ENCODE measurements around the gene CDK18. TPM values are rescaled to one million over a fixed set of nuclear protein-coding genes. Genes with fewer than 3 reads are reported as not detected.
A peak's percentile ranks its signal among the peaks of the same experiment; 100 is the strongest.

The CDK18 gene
- 9.1 TPM for polyA plus RNA-seq (2013, experiment 1 of 2)
- 8.9 TPM for polyA plus RNA-seq (2013, experiment 2 of 2)

GRCh38 chr1:205504311-205505075 lies at the start of gene CDK18:
Gene CDK18, plus strand, starts transcription at chr1:205504669. Its CDS starts 18,499 bp downstream, at chr1:205523168.
- H3K4me1 ChIP-seq (ENCODE audit: control insufficient read depth, low read depth, low read length) = peaks cover 11% of the 10 kb centered on the region
- H3K79me2 ChIP-seq (ENCODE audit: control insufficient read depth, insufficient read depth, low read length) = peaks cover 4% of the 10 kb centered on the region
- H3K4ac ChIP-seq (ENCODE audit: low read depth, low read length) = peak within 1 kb of the TSS; percentile 38
- no peak within 1 kb of the TSS for H2AK5ac ChIP-seq (ENCODE audit: low read length)
- peak within 1 kb of the TSS; percentile 51 for H3K27ac ChIP-seq (ENCODE audit: low read depth, low read length)
- H3K4me2 ChIP-seq (ENCODE audit: low read length) = peak within 1 kb of the TSS; percentile 38
- H4K8ac ChIP-seq (ENCODE audit: low read depth, low read length) = no peak within 1 kb of the TSS
- no peaks in the 10 kb centered on the region for H3K36me3 ChIP-seq (ENCODE audit: control insufficient read depth, insufficient read depth, low read length)
- H3K4me3 ChIP-seq (ENCODE audit: low read length) = peak within 1 kb of the TSS; percentile 58
- H3K79me1 ChIP-seq (ENCODE audit: low read length) = peaks cover 10% of the 10 kb centered on the region
- peak within 1 kb of the TSS; percentile 6 for H2BK120ac ChIP-seq (ENCODE audit: low read depth, low read length)
- DNase-seq = peak; percentile 90
- no CpG with 5 or more reads among the region's 42 CpGs for whole genome bisulfite sequencing (ENCODE audit: extremely low coverage, insufficient coverage, low lambda C conversion rate)
- no peak within 1 kb of the TSS for H4K5ac ChIP-seq (ENCODE audit: low read length)
- peak within 1 kb of the TSS; percentile 52 for H3K18ac ChIP-seq (ENCODE audit: low read length)
- H3K23ac ChIP-seq (ENCODE audit: low read length) = no peak within 1 kb of the TSS
- H3K27me3 ChIP-seq (ENCODE audit: insufficient read depth, low read length, poor library complexity) = no peaks in the 10 kb centered on the region
- peak within 1 kb of the TSS; percentile 70 for H3K9ac ChIP-seq (ENCODE audit: low read length)
- peak within 1 kb of the TSS; percentile 26 for H2BK5ac ChIP-seq (ENCODE audit: low read length)
- peak within 1 kb of the TSS; percentile 90 for H3K56ac ChIP-seq (ENCODE audit: low read length)
- H2BK15ac ChIP-seq (replicated peaks; ENCODE audit: low read depth) = no peak within 1 kb of the TSS

- H4K8ac ChIP-seq (ENCODE audit: low read depth, low read length) = no peak overlapping the region
- peak overlapping the region; percentile 40 for H2AK5ac ChIP-seq (ENCODE audit: low read length)
- peak overlapping the region; percentile 74 for H3K4me3 ChIP-seq (ENCODE audit: low read length)
- H3K4me2 ChIP-seq (ENCODE audit: low read length) = peak overlapping the region; percentile 81
- peaks cover 5% of the 10 kb centered on the region for H3K79me1 ChIP-seq (ENCODE audit: low read length)
- peak overlapping the region; percentile 79 for H2BK5ac ChIP-seq (ENCODE audit: low read length)
- peak overlapping the region; percentile 18 for H2BK120ac ChIP-seq (ENCODE audit: low read depth, low read length)
- no peak overlapping the region for H4K5ac ChIP-seq (ENCODE audit: low read length)
- peak overlapping the region; percentile 74 for H3K27ac ChIP-seq (ENCODE audit: low read depth, low read length)
- peak overlapping the region; percentile 100 for H3K56ac ChIP-seq (ENCODE audit: low read length)
- H3K36me3 ChIP-seq (ENCODE audit: control insufficient read depth, insufficient read depth, low read length) = no peaks in the 10 kb centered on the region
- H3K4me1 ChIP-seq (ENCODE audit: control insufficient read depth, low read depth, low read length) = peaks cover 24% of the 10 kb centered on the region
- no peak overlapping the region for H3K23ac ChIP-seq (ENCODE audit: low read length)
- peak overlapping the region; percentile 97 for H3K9ac ChIP-seq (ENCODE audit: low read length)
- WGBS (ENCODE audit: extremely low coverage, insufficient coverage, low lambda C conversion rate) = no CpG with 5 or more reads among the region's 6 CpGs
- peak; percentile 84 for DNase-seq
- peaks cover 8% of the 10 kb centered on the region for H3K79me2 ChIP-seq (ENCODE audit: control insufficient read depth, insufficient read depth, low read length)
- no peak overlapping the region for H2BK15ac ChIP-seq (replicated peaks; ENCODE audit: low read depth)
- H3K4ac ChIP-seq (ENCODE audit: low read depth, low read length) = peak overlapping the region; percentile 44
- peak overlapping the region; percentile 54 for H3K18ac ChIP-seq (ENCODE audit: low read length)
- no peaks in the 10 kb centered on the region for H3K27me3 ChIP-seq (ENCODE audit: insufficient read depth, low read length, poor library complexity)
Measured at GRCh38 chr1:205454903-205455335, 49.5 kb upstream of the CDK18 start.

GRCh38 chr1:205455581-205456382 lies 48.7 kb upstream of the CDK18 start, which contains the start of gene BLACAT1:
Gene BLACAT1, minus strand, starts transcription at chr1:205456045.
- Histone ChIP-seq H3K4me3 (ENCODE audit: low read length) (peak within 1 kb of the TSS; percentile 74), H3K36me3 (ENCODE audit: control insufficient read depth, insufficient read depth, low read length) (no peaks in the 10 kb centered on the region), H3K9ac (ENCODE audit: low read length) (peak within 1 kb of the TSS; percentile 97), H3K79me2 (ENCODE audit: control insufficient read depth, insufficient read depth, low read length) (peaks cover 8% of the 10 kb centered on the region), H4K8ac (ENCODE audit: low read depth, low read length) (peak within 1 kb of the TSS; percentile 44), H3K4me1 (ENCODE audit: control insufficient read depth, low read depth, low read length) (peaks cover 20% of the 10 kb centered on the region), H2BK15ac (replicated peaks; ENCODE audit: low read depth) (no peak within 1 kb of the TSS), H3K56ac (ENCODE audit: low read length) (peak within 1 kb of the TSS; percentile 100), H3K23ac (ENCODE audit: low read length) (peak within 1 kb of the TSS; percentile 69), H4K5ac (ENCODE audit: low read length) (no peak within 1 kb of the TSS), H2BK5ac (ENCODE audit: low read length) (peak within 1 kb of the TSS; percentile 89), H3K4me2 (ENCODE audit: low read length) (peak within 1 kb of the TSS; percentile 81), H2AK5ac (ENCODE audit: low read length) (peak within 1 kb of the TSS; percentile 40), H3K4ac (ENCODE audit: low read depth, low read length) (peak within 1 kb of the TSS; percentile 44), H3K27me3 (ENCODE audit: insufficient read depth, low read length, poor library complexity) (no peaks in the 10 kb centered on the region), H3K27ac (ENCODE audit: low read depth, low read length) (peak within 1 kb of the TSS; percentile 74), H3K18ac (ENCODE audit: low read length) (peak within 1 kb of the TSS; percentile 54), H3K79me1 (ENCODE audit: low read length) (peaks cover 5% of the 10 kb centered on the region), H2BK120ac (ENCODE audit: low read depth, low read length) (peak within 1 kb of the TSS; percentile 52)
- DNase-seq = peak; percentile 83
- no CpG with 5 or more reads among the region's 53 CpGs for WGBS (ENCODE audit: extremely low coverage, insufficient coverage, low lambda C conversion rate)

GRCh38 chr1:205456383-205456867 lies 48.0 kb upstream of the CDK18 start:
- Histone ChIP-seq H3K4me1 (ENCODE audit: control insufficient read depth, low read depth, low read length) (peaks cover 15% of the 10 kb centered on the region), H3K27me3 (ENCODE audit: insufficient read depth, low read length, poor library complexity) (no peaks in the 10 kb centered on the region), H2BK15ac (replicated peaks; ENCODE audit: low read depth) (no peak overlapping the region), H3K36me3 (ENCODE audit: control insufficient read depth, insufficient read depth, low read length) (no peaks in the 10 kb centered on the region), H2BK120ac (ENCODE audit: low read depth, low read length) (peak overlapping the region; percentile 52), H4K5ac (ENCODE audit: low read length) (no peak overlapping the region), H3K79me2 (ENCODE audit: control insufficient read depth, insufficient read depth, low read length) (peaks cover 8% of the 10 kb centered on the region), H3K4ac (ENCODE audit: low read depth, low read length) (peak overlapping the region; percentile 44), H3K23ac (ENCODE audit: low read length) (peak overlapping the region; percentile 69), H3K4me2 (ENCODE audit: low read length) (peak overlapping the region; percentile 72), H3K79me1 (ENCODE audit: low read length) (peaks cover 5% of the 10 kb centered on the region), H3K27ac (ENCODE audit: low read depth, low read length) (peak overlapping the region; percentile 74), H2AK5ac (ENCODE audit: low read length) (no peak overlapping the region), H2BK5ac (ENCODE audit: low read length) (peak overlapping the region; percentile 89), H3K9ac (ENCODE audit: low read length) (peak overlapping the region; percentile 97), H3K4me3 (ENCODE audit: low read length) (peak overlapping the region; percentile 74), H3K56ac (ENCODE audit: low read length) (peak overlapping the region; percentile 100), H3K18ac (ENCODE audit: low read length) (peak overlapping the region; percentile 54), H4K8ac (ENCODE audit: low read depth, low read length) (no peak overlapping the region)
- DNase-seq = peak; percentile 77
- no CpG with 5 or more reads among the region's 47 CpGs for WGBS (ENCODE audit: extremely low coverage, insufficient coverage, low lambda C conversion rate)

- Histone ChIP-seq H3K4me3 (ENCODE audit: low read length) (peak overlapping the region; percentile 74), H3K4ac (ENCODE audit: low read depth, low read length) (peak overlapping the region; percentile 44), H3K4me2 (ENCODE audit: low read length) (peak overlapping the region; percentile 72), H3K79me1 (ENCODE audit: low read length) (peaks cover 5% of the 10 kb centered on the region), H2BK120ac (ENCODE audit: low read depth, low read length) (peak overlapping the region; percentile 52), H3K18ac (ENCODE audit: low read length) (peak overlapping the region; percentile 54), H4K8ac (ENCODE audit: low read depth, low read length) (no peak overlapping the region), H3K36me3 (ENCODE audit: control insufficient read depth, insufficient read depth, low read length) (no peaks in the 10 kb centered on the region), H3K4me1 (ENCODE audit: control insufficient read depth, low read depth, low read length) (peaks cover 13% of the 10 kb centered on the region), H3K27ac (ENCODE audit: low read depth, low read length) (peak overlapping the region; percentile 74), H2BK15ac (replicated peaks; ENCODE audit: low read depth) (no peak overlapping the region), H3K79me2 (ENCODE audit: control insufficient read depth, insufficient read depth, low read length) (peaks cover 8% of the 10 kb centered on the region), H2BK5ac (ENCODE audit: low read length) (peak overlapping the region; percentile 89), H3K9ac (ENCODE audit: low read length) (peak overlapping the region; percentile 97), H3K56ac (ENCODE audit: low read length) (peak overlapping the region; percentile 100), H3K23ac (ENCODE audit: low read length) (no peak overlapping the region), H4K5ac (ENCODE audit: low read length) (no peak overlapping the region), H2AK5ac (ENCODE audit: low read length) (no peak overlapping the region), H3K27me3 (ENCODE audit: insufficient read depth, low read length, poor library complexity) (no peaks in the 10 kb centered on the region)
- DNase-seq = peak; percentile 94
- no CpG with 5 or more reads among the region's 74 CpGs for WGBS (ENCODE audit: extremely low coverage, insufficient coverage, low lambda C conversion rate)
Measured at GRCh38 chr1:205456868-205457745, 47.4 kb upstream of the CDK18 start.
